ENCODE results near the gene ANAPC5.

DNA sequence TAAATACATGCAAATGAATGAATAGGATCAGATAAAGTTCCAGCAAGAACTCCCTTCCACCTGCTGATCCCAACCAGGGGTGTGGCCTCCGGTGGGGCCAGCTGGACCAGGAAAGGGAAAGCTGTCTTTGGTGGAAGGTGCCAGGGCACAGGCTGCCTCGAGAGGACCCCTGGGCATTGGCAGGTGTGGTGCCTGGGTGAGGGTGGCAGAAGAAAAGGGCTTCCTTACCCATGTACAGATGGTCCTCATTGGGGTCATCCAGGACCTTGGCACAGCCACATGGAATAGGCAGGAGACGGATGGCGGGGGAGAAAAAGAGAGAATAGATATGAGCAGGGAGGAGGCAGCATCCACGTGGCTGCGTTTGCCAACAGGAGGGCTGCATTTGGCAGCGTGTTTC, 92.1 kb downstream of the ANAPC5 start:
- TF ChIP-seq, protein P1, sequence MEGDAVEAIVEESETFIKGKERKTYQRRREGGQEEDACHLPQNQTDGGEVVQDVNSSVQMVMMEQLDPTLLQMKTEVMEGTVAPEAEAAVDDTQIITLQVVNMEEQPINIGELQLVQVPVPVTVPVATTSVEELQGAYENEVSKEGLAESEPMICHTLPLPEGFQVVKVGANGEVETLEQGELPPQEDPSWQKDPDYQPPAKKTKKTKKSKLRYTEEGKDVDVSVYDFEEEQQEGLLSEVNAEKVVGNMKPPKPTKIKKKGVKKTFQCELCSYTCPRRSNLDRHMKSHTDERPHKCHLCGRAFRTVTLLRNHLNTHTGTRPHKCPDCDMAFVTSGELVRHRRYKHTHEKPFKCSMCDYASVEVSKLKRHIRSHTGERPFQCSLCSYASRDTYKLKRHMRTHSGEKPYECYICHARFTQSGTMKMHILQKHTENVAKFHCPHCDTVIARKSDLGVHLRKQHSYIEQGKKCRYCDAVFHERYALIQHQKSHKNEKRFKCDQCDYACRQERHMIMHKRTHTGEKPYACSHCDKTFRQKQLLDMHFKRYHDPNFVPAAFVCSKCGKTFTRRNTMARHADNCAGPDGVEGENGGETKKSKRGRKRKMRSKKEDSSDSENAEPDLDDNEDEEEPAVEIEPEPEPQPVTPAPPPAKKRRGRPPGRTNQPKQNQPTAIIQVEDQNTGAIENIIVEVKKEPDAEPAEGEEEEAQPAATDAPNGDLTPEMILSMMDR (IDR thresholded peaks at IDR 0.05; ENCODE audit: low read depth, low read length): no peak
- TF ChIP-seq EZH2phosphoT487 (IDR thresholded peaks at IDR 0.05; ENCODE audit: low read depth): no peak
